RWPE2 (cell line): Measurements from ENCODE around the gene ABI2.

Source experiments
- ATAC-seq: fragments of 200-7000 bp; cut with Tn5 transposase; 3 replicates; pipeline ENCODE4 v1.9.1; 2021; ENCODE audit warnings: low read depth
- DNase-seq: peaks from one replicate; pipeline ENCODE4 v3.0.0-alpha.2; 2020; ENCODE audit warnings: low spot score
- H3K27ac ChIP-seq: fragments of 450-650 bp; 2 replicates; pipeline ENCODE4 v1.5.1; 2017; ENCODE audit warnings: mild to moderate bottlenecking; ENCODE audit not compliant: poor library complexity, severe bottlenecking
- H3K27me3 ChIP-seq: fragments of 250-450 bp; sonication (Bioruptor Pico); 2 replicates; pipeline ENCODE4 v1.5.1; 2021; ENCODE audit warnings: mild to moderate bottlenecking, moderate library complexity; ENCODE audit not compliant: insufficient read depth, poor library complexity, severe bottlenecking
- H3K36me3 ChIP-seq: fragments of 250-450 bp; sonication (Bioruptor Pico); 2 replicates; pipeline ENCODE4 v1.5.1; 2020; ENCODE audit warnings: low read depth, mild to moderate bottlenecking, moderate library complexity
- H3K4me1 ChIP-seq: fragments of 250-450 bp; sonication (Bioruptor Pico); 2 replicates; pipeline ENCODE4 v1.5.1; 2021; ENCODE audit warnings: mild to moderate bottlenecking, moderate library complexity; ENCODE audit not compliant: insufficient read depth, poor library complexity, severe bottlenecking
- H3K4me3 ChIP-seq: fragments of 250-450 bp; sonication (Bioruptor Pico); 2 replicates; pipeline ENCODE4 v1.5.1; 2021; ENCODE audit warnings: mild to moderate bottlenecking, moderate library complexity; ENCODE audit not compliant: severe bottlenecking
- H3K9me3 ChIP-seq: fragments of 250-450 bp; sonication (Bioruptor Pico); 2 replicates; pipeline ENCODE4 v1.5.1; 2021; ENCODE audit warnings: mild to moderate bottlenecking, moderate library complexity; ENCODE audit not compliant: severe bottlenecking
- CTCF ChIP-seq: fragments of 450-650 bp; IDR thresholded peaks from one replicate; pipeline ENCODE4 v1.5.1; 2017; ENCODE audit warnings: mild to moderate bottlenecking, moderate library complexity; ENCODE audit not compliant: poor library complexity, severe bottlenecking

ABI2 gene

GRCh38 chr2:203471323-203471722 lies 143.1 kb downstream of the ABI2 start:
- DNase-seq: no peak
- H3K4me1 ChIP-seq: no peaks in the 10 kb centered on the region
- peaks cover 18% of the 10 kb centered on the region for H3K36me3 ChIP-seq
- no peak overlapping the region for H3K27ac ChIP-seq
- TF ChIP-seq CTCF: no peak
- H3K9me3 ChIP-seq: peaks cover 2% of the 10 kb centered on the region
- no peak overlapping the region for H3K4me3 ChIP-seq
- no peak for ATAC-seq
- H3K27me3 ChIP-seq: no peaks in the 10 kb centered on the region

- DNase-seq: no peak
- Histone ChIP-seq H3K4me3 (no peak overlapping the region), H3K4me1 (peaks cover 8% of the 10 kb centered on the region), H3K27me3 (no peaks in the 10 kb centered on the region), H3K36me3 (peaks cover 41% of the 10 kb centered on the region), H3K9me3 (no peaks in the 10 kb centered on the region), H3K27ac (no peak overlapping the region)
- no peak for TF ChIP-seq CTCF
- ATAC-seq: no peak
These were observed 148.7 kb downstream of the ABI2 start for GRCh38 chr2:203476881-203477280.

GRCh38 chr2:203480623-203481022 lies 152.4 kb downstream of the ABI2 start:
- Histone ChIP-seq H3K4me1 (peaks cover 8% of the 10 kb centered on the region), H3K4me3 (no peak overlapping the region), H3K36me3 (peaks cover 27% of the 10 kb centered on the region), H3K9me3 (no peaks in the 10 kb centered on the region), H3K27me3 (no peaks in the 10 kb centered on the region), H3K27ac (no peak overlapping the region)
- DNase-seq: no peak
- TF ChIP-seq CTCF: no peak
- no peak for ATAC-seq

- Histone ChIP-seq H3K36me3 (peaks cover 27% of the 10 kb centered on the region), H3K9me3 (no peaks in the 10 kb centered on the region), H3K4me3 (no peak overlapping the region), H3K27me3 (no peaks in the 10 kb centered on the region), H3K4me1 (peaks cover 3% of the 10 kb centered on the region), H3K27ac (no peak overlapping the region)
- peak; percentile 64 for TF ChIP-seq CTCF
- ATAC-seq (peak; percentile 75; the same call in 2 of the 3 replicates), DNase-seq (no peak)
These were observed 156.3 kb downstream of the ABI2 start for GRCh38 chr2:203484266-203485112.

GRCh38 chr2:203489531-203489930 lies 161.3 kb downstream of the ABI2 start:
- Histone ChIP-seq H3K9me3 (no peaks in the 10 kb centered on the region), H3K36me3 (peaks cover 53% of the 10 kb centered on the region), H3K4me3 (no peak overlapping the region), H3K27me3 (no peaks in the 10 kb centered on the region), H3K27ac (no peak overlapping the region), H3K4me1 (peaks cover 9% of the 10 kb centered on the region)
- ATAC-seq (no peak), DNase-seq (no peak)
- TF ChIP-seq CTCF: no peak
